SU-DHL-6 (cell line): ENCODE data around the gene ZCRB1.

Experiments
- H2AFZ ChIP-seq: fragments of 200-600 bp; sonication (generic); 2 replicates; pipeline ENCODE4 v1.6.1; 2014; ENCODE audit warnings: low read depth, mild to moderate bottlenecking, moderate library complexity, mixed read lengths, antibody characterized with exemption, low read length; ENCODE audit not compliant: severe bottlenecking
- H3F3A ChIP-seq: fragments of 200-600 bp; shearing (Covaris generic); 2 replicates; pipeline ENCODE4 v1.6.0; 2016; ENCODE audit warnings: antibody characterized with exemption, mild to moderate bottlenecking; ENCODE audit not compliant: insufficient read depth
- H3K27ac ChIP-seq: fragments of 200-600 bp; sonication (generic); 2 replicates; pipeline ENCODE4 v1.5.1; 2016; ENCODE audit warnings: low read depth, mild to moderate bottlenecking, low read length, moderate library complexity, mixed read lengths
- H3K27me3 ChIP-seq: fragments of 200-600 bp; sonication (generic), shearing (Covaris generic); 2 replicates; pipeline ENCODE4 v1.6.0; 2014; ENCODE audit warnings: mild to moderate bottlenecking, low read length
- H3K36me3 ChIP-seq: fragments of 200-600 bp; sonication (generic); 2 replicates; pipeline ENCODE4 v1.6.1; 2014; ENCODE audit warnings: mild to moderate bottlenecking, low read length, mixed read lengths
- H3K4me2 ChIP-seq: fragments of 300-600, 200-600 bp; shearing (Covaris generic), sonication (generic); 2 replicates; pipeline ENCODE4 v1.6.0; 2014; ENCODE audit warnings: low read length, low read depth, mild to moderate bottlenecking; ENCODE audit not compliant: poor library complexity, severe bottlenecking
- H3K4me3 ChIP-seq: fragments of 200-600 bp; sonication (generic); 2 replicates; pipeline ENCODE4 v1.5.1; 2014; ENCODE audit warnings: antibody characterized with exemption, low read length, mild to moderate bottlenecking, mixed read lengths; ENCODE audit not compliant: insufficient read depth, poor library complexity, severe bottlenecking
- H3K79me2 ChIP-seq: fragments of 200-600 bp; sonication (generic); 2 replicates; pipeline ENCODE4 v1.6.1; 2014; ENCODE audit warnings: mild to moderate bottlenecking, low read length, moderate library complexity; ENCODE audit not compliant: insufficient read depth
- H3K9ac ChIP-seq: fragments of 200-600 bp; sonication (generic); 2 replicates; pipeline ENCODE4 v1.7.0; 2014; ENCODE audit warnings: mild to moderate bottlenecking, low read length
- H3K9me2 ChIP-seq: fragments of 200-600 bp; sonication (generic); replicated peaks from 2 replicates; pipeline ENCODE4 v1.6.1; 2014; ENCODE audit warnings: low read length; ENCODE audit not compliant: insufficient read depth
- H3K9me3 ChIP-seq: fragments of 200-600 bp; sonication (generic); 2 replicates; pipeline ENCODE4 v1.6.1; 2014; ENCODE audit warnings: low read length, mixed read lengths; ENCODE audit not compliant: insufficient read depth
- H4K20me1 ChIP-seq: fragments of 200-600 bp; sonication (generic); 2 replicates; pipeline ENCODE4 v1.6.1; 2014; ENCODE audit warnings: low read depth, mild to moderate bottlenecking, antibody characterized with exemption, low read length, moderate library complexity, mixed read lengths
- EZH2phosphoT487 ChIP-seq: fragments of 200-600 bp; sonication (generic), shearing (Covaris generic); conservative IDR thresholded peaks from 2 replicates; pipeline ENCODE4 v1.6.1; 2018; ENCODE audit warnings: mild to moderate bottlenecking, antibody characterized with exemption, low read length, moderate library complexity, mixed read lengths
- TF ChIP-seq, protein P1 (sequence below): fragments of 200-600 bp; sonication (generic); IDR thresholded peaks from one replicate; pipeline ENCODE4 v1.5.1; 2017; ENCODE audit warnings: antibody characterized with exemption, mild to moderate bottlenecking, low read length, moderate library complexity; ENCODE audit not compliant: insufficient read depth, poor library complexity, severe bottlenecking

Gene ZCRB1

GRCh38 chr12:42309996-42310395 is 15.9 kb downstream of the ZCRB1 start:
- H3K27ac ChIP-seq, result no peak overlapping the region
- no peaks in the 10 kb centered on the region for H4K20me1 ChIP-seq
- no peaks in the 10 kb centered on the region for H3K79me2 ChIP-seq
- H3K9ac ChIP-seq, result no peak overlapping the region
- H2AFZ ChIP-seq, result no peak overlapping the region
- no peaks in the 10 kb centered on the region for H3F3A ChIP-seq
- H3K4me2 ChIP-seq, result no peak overlapping the region
- no peaks in the 10 kb centered on the region for H3K9me3 ChIP-seq
- H3K9me2 ChIP-seq, result no peaks in the 10 kb centered on the region
- H3K27me3 ChIP-seq, result no peaks in the 10 kb centered on the region
- TF ChIP-seq EZH2phosphoT487, result no peak
- TF ChIP-seq, protein P1, sequence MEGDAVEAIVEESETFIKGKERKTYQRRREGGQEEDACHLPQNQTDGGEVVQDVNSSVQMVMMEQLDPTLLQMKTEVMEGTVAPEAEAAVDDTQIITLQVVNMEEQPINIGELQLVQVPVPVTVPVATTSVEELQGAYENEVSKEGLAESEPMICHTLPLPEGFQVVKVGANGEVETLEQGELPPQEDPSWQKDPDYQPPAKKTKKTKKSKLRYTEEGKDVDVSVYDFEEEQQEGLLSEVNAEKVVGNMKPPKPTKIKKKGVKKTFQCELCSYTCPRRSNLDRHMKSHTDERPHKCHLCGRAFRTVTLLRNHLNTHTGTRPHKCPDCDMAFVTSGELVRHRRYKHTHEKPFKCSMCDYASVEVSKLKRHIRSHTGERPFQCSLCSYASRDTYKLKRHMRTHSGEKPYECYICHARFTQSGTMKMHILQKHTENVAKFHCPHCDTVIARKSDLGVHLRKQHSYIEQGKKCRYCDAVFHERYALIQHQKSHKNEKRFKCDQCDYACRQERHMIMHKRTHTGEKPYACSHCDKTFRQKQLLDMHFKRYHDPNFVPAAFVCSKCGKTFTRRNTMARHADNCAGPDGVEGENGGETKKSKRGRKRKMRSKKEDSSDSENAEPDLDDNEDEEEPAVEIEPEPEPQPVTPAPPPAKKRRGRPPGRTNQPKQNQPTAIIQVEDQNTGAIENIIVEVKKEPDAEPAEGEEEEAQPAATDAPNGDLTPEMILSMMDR, result no peak
- peaks cover 13% of the 10 kb centered on the region; the same call in 1 of the 2 replicates for H3K36me3 ChIP-seq
- no peak overlapping the region for H3K4me3 ChIP-seq

GRCh38 chr12:42308390-42308789 is 17.5 kb downstream of the ZCRB1 start:
- H2AFZ ChIP-seq, result no peak overlapping the region
- H3K27me3 ChIP-seq, result no peaks in the 10 kb centered on the region
- H3K4me3 ChIP-seq, result no peak overlapping the region
- no peaks in the 10 kb centered on the region for H4K20me1 ChIP-seq
- no peaks in the 10 kb centered on the region for H3K79me2 ChIP-seq
- H3K27ac ChIP-seq, result no peak overlapping the region
- peaks cover 7% of the 10 kb centered on the region; the same call in 1 of the 2 replicates for H3K36me3 ChIP-seq
- no peak overlapping the region for H3K4me2 ChIP-seq
- no peak overlapping the region for H3K9ac ChIP-seq
- TF ChIP-seq, protein P1, result no peak
- TF ChIP-seq EZH2phosphoT487, result no peak
- no peaks in the 10 kb centered on the region for H3K9me2 ChIP-seq
- H3F3A ChIP-seq, result no peaks in the 10 kb centered on the region
- H3K9me3 ChIP-seq, result no peaks in the 10 kb centered on the region

DNA sequence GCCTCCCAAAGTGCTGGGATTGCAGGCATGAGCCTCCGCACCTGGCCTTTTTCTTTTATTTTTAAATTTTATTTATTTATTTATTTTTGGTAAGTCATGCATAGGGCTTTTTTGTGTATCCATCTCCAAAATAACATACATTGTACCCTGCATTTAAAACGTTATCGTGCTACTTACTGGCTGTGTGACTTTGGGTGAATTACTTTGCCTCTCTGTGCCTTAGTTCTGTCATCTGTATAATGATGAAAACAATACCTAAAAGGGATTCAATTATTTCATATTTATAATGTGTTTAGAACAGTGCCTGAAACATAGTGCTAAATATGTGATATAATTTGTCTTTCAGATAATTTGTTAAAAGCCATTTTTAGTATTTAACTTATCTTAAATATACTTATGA is 19.6 kb downstream of the ZCRB1 start:
- no peaks in the 10 kb centered on the region for H3K27me3 ChIP-seq
- no peaks in the 10 kb centered on the region for H4K20me1 ChIP-seq
- no peak overlapping the region for H3K9ac ChIP-seq
- H3K4me2 ChIP-seq, result no peak overlapping the region
- no peak overlapping the region for H2AFZ ChIP-seq
- no peak overlapping the region for H3K4me3 ChIP-seq
- H3K79me2 ChIP-seq, result no peaks in the 10 kb centered on the region
- no peaks in the 10 kb centered on the region for H3K36me3 ChIP-seq
- H3F3A ChIP-seq, result no peaks in the 10 kb centered on the region
- H3K27ac ChIP-seq, result no peak overlapping the region
- TF ChIP-seq, protein P1, result no peak
- no peak for TF ChIP-seq EZH2phosphoT487
- no peaks in the 10 kb centered on the region for H3K9me2 ChIP-seq
- no peaks in the 10 kb centered on the region for H3K9me3 ChIP-seq
